ENCODE results near the gene ATRNL1. TPM values are rescaled to one million over a fixed set of nuclear protein-coding genes. Genes with fewer than 3 reads are reported as not detected.
"Not testable (repeated sequence)": the region's sequence is repeated elsewhere in the genome, so short reads cannot be mapped to it uniquely, and the experiment has no call there.

Gene ATRNL1
- total RNA-seq, 4 donors from 2014 or later = 4.4 to 18.4 (median 14.4) TPM

- WGBS, 2 donors (ENCODE audit: low coverage in 1 of 2) = 60 to 89% methylated on average over 2 of the region's 2 CpGs
- H3K27ac ChIP-seq = no peak overlapping the region
- no peaks in the 10 kb centered on the region for H3K36me3 ChIP-seq
- DNase-seq = no peak
- no peaks in the 10 kb centered on the region for H3K9me3 ChIP-seq
- H3K4me1 ChIP-seq = no peaks in the 10 kb centered on the region
- TF ChIP-seq POLR2A (IDR thresholded peaks at IDR 0.05) = no peak
- TF ChIP-seq EP300 (IDR thresholded peaks at IDR 0.05; ENCODE audit: low read depth) = no peak
- no peak for TF ChIP-seq POLR2AphosphoS5 (IDR thresholded peaks at IDR 0.05)
- TF ChIP-seq CTCF (IDR thresholded peaks at IDR 0.05) = no peak
- H3K4me3 ChIP-seq = no peak overlapping the region
- intact Hi-C loops (cut with DNase I; ENCODE audit: low total_unique reads) = no loop called here
- in situ Hi-C loops (cut with MboI; ENCODE audit: low pct_ligation_motif_present in 1 of 4, low pct_unique_long_range_greater_than_20kb in 1 of 4, low sequenced_read_pairs in 3 of 4) = no loop called here
- H3K27me3 ChIP-seq = no peaks in the 10 kb centered on the region
Observed at GRCh38 chr10:115514895-115515294, 421.7 kb downstream of the ATRNL1 start.

- Histone ChIP-seq H3K4me3 (no peak overlapping the region), H3K27ac (no peak overlapping the region), H3K36me3 (no peaks in the 10 kb centered on the region), H3K9me3 (peaks cover 3 to 4% of the 10 kb centered on the region in 2 donors), H3K27me3 (no peaks in the 10 kb centered on the region), H3K4me1 (no peaks in the 10 kb centered on the region)
- TF ChIP-seq POLR2AphosphoS5 (IDR thresholded peaks at IDR 0.05) (no peak), CTCF (IDR thresholded peaks at IDR 0.05) (no peak), POLR2A (IDR thresholded peaks at IDR 0.05) (no peak), EP300 (IDR thresholded peaks at IDR 0.05; ENCODE audit: low read depth) (no peak)
- in situ Hi-C loops (cut with MboI; ENCODE audit: low pct_ligation_motif_present in 1 of 4, low pct_unique_long_range_greater_than_20kb in 1 of 4, low sequenced_read_pairs in 3 of 4) (no loop called here), intact Hi-C loops (cut with DNase I; ENCODE audit: low total_unique reads) (no loop called here)
- 84 to 90% methylated on average over 2 to 5 of the region's 5 CpGs for WGBS, 2 donors (ENCODE audit: low coverage in 1 of 2)
- no peak for DNase-seq
Observed at GRCh38 chr10:115525141-115525540, 432.0 kb downstream of the ATRNL1 start.

GRCh38 chr10:115527682-115528081 lies 434.5 kb downstream of the ATRNL1 start:
- H3K4me3 ChIP-seq; H3K36me3 ChIP-seq; H3K4me1 ChIP-seq; H3K27ac ChIP-seq; intact Hi-C loops (cut with DNase I; ENCODE audit: low total_unique reads); H3K9me3 ChIP-seq; DNase-seq; in situ Hi-C loops (cut with MboI; ENCODE audit: low pct_ligation_motif_present in 1 of 4, low pct_unique_long_range_greater_than_20kb in 1 of 4, low sequenced_read_pairs in 3 of 4); H3K27me3 ChIP-seq: not testable (repeated sequence)

GRCh38 chr10:115536401-115536800 lies 443.2 kb downstream of the ATRNL1 start:
- 95% methylated on average over 18 of the region's 18 CpGs; no CpG with 5 or more reads in 1 of the 2 donors for WGBS, 2 donors (ENCODE audit: low coverage in 1 of 2)
- intact Hi-C loops (cut with DNase I; ENCODE audit: low total_unique reads) = not testable (repeated sequence)

GRCh38 chr10:115539142-115539762 lies 446.1 kb downstream of the ATRNL1 start:
- Histone ChIP-seq H3K36me3 (no peaks in the 10 kb centered on the region), H3K27ac (no peak overlapping the region), H3K27me3 (no peaks in the 10 kb centered on the region), H3K4me1 (no peaks in the 10 kb centered on the region), H3K4me3 (no peak overlapping the region), H3K9me3 (no peaks in the 10 kb centered on the region)
- no peak for DNase-seq
- in situ Hi-C loops (cut with MboI; ENCODE audit: low pct_ligation_motif_present in 1 of 4, low pct_unique_long_range_greater_than_20kb in 1 of 4, low sequenced_read_pairs in 3 of 4) = no loop called here
- intact Hi-C loops (cut with DNase I; ENCODE audit: low total_unique reads) = no loop called here
- TF ChIP-seq POLR2A (IDR thresholded peaks at IDR 0.05) = no peak
- TF ChIP-seq POLR2AphosphoS5 (IDR thresholded peaks at IDR 0.05) = no peak
- no peak for TF ChIP-seq EP300 (IDR thresholded peaks at IDR 0.05; ENCODE audit: low read depth)
- TF ChIP-seq CTCF (IDR thresholded peaks at IDR 0.05) = no peak

More at GRCh38 chr10:115536401-115536800, 443.2 kb downstream of the ATRNL1 start:
- H3K27me3 ChIP-seq; H3K36me3 ChIP-seq; H3K4me3 ChIP-seq; H3K4me1 ChIP-seq; H3K9me3 ChIP-seq; in situ Hi-C loops (cut with MboI; ENCODE audit: low pct_ligation_motif_present in 1 of 4, low pct_unique_long_range_greater_than_20kb in 1 of 4, low sequenced_read_pairs in 3 of 4); DNase-seq; H3K27ac ChIP-seq: not testable (repeated sequence)
